IMR-90 (cell line): ENCODE results near the gene KLHL40.

ENCODE experiments used
- CEBPB ChIP-seq: IDR thresholded peaks from 2 replicates; pipeline ENCODE4 v1.6.1; 2012; ENCODE audit warnings: low read depth, low read length, improper control_type of control experiment
- CTCF ChIP-seq: conservative IDR thresholded peaks from 2 replicates; pipeline ENCODE4 v1.5.1; 2012; ENCODE audit warnings: mild to moderate bottlenecking, low read depth, low read length, improper control_type of control experiment
- ELK1 ChIP-seq: fragments of 150-350 bp; IDR thresholded peaks from 2 replicates; pipeline ENCODE4 v1.6.1; 2016; ENCODE audit warnings: low read depth, mild to moderate bottlenecking, low read length, moderate library complexity, borderline replicate concordance
- MAFK ChIP-seq: IDR thresholded peaks from 2 replicates; pipeline ENCODE4 v1.6.1; 2012; ENCODE audit warnings: low read depth, low read length, improper control_type of control experiment
- POLR2A ChIP-seq: IDR thresholded peaks from 2 replicates; pipeline ENCODE4 v1.6.1; 2012; ENCODE audit warnings: mild to moderate bottlenecking, low read depth, low read length
- RAD21 ChIP-seq: IDR thresholded peaks from 2 replicates; pipeline ENCODE4 v1.6.1; 2012; ENCODE audit warnings: low read length, improper control_type of control experiment
- USF2 ChIP-seq: fragments of 150-350 bp; IDR thresholded peaks from 2 replicates; pipeline ENCODE4 v1.6.1; 2017; ENCODE audit warnings: mild to moderate bottlenecking, antibody characterized with exemption, low read length, low read depth

DNA sequence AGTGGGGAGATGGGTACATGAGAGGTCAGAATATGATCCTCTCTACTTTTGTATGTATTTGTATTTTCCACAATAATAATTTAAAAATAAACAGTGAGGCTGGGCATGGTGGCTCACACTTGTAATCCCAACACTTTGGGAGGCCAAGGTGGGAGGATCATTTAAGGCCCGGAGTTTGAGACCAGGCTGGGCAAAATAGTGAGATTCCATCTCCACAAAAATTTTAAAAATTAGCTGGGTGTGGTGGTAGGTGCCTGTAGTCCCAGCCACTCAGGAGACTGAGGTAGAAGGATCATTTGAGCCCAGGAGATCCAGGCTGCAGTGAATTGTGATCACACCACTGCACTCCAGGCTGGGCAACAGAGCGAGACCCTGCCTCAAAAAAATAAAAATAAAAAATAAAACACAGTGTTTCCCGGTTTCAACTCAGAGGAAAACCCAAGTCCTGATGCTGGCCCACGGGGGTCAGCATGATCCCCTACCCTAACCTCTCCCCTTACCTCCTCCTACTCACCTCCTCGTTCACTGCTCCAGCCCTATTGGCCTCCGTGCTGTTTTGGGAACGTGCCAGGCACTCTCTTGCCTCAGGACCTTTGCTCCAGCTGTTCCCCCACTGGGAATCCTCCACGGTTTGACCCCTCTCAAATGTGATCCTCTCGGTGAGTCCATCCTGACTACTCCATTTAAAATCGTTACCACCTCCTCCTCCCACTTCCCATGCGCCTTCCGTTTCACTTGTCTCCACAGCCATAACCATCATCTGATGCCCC is 2.9 kb upstream of the KLHL40 start:
- no peak for TF ChIP-seq POLR2A
- no peak for TF ChIP-seq RAD21
- no peak for TF ChIP-seq CTCF
- no peak for TF ChIP-seq ELK1
- TF ChIP-seq MAFK = no peak
- TF ChIP-seq USF2 = no peak
- TF ChIP-seq CEBPB = no peak
